Uterus (tissue), 2 donors: ENCODE data around the gene CAMK2D.

Source experiments
- POLR2A ChIP-seq, 2 donors: fragments of 450-650 bp; IDR thresholded peaks; one replicate each; pipeline ENCODE4 v1.6.1; 2016; ENCODE audit warnings: antibody characterized with exemption in 2 of 2, mild to moderate bottlenecking in 1 of 2, moderate library complexity in 1 of 2
- TF ChIP-seq, protein P1 (sequence below), 4 experiments: fragments of 200-600 bp in 2 of 4; fragments of 450-650 bp in 2 of 4; sonication (generic) in 2 of 4; IDR thresholded peaks; one replicate each; pipeline ENCODE4 v1.5.1; 2016 to 2019; ENCODE audit warnings: antibody characterized with exemption in 4 of 4, mild to moderate bottlenecking in 2 of 4, moderate library complexity in 1 of 4

- no peak for TF ChIP-seq POLR2A (IDR thresholded peaks at IDR 0.05)
- TF ChIP-seq, protein P1, sequence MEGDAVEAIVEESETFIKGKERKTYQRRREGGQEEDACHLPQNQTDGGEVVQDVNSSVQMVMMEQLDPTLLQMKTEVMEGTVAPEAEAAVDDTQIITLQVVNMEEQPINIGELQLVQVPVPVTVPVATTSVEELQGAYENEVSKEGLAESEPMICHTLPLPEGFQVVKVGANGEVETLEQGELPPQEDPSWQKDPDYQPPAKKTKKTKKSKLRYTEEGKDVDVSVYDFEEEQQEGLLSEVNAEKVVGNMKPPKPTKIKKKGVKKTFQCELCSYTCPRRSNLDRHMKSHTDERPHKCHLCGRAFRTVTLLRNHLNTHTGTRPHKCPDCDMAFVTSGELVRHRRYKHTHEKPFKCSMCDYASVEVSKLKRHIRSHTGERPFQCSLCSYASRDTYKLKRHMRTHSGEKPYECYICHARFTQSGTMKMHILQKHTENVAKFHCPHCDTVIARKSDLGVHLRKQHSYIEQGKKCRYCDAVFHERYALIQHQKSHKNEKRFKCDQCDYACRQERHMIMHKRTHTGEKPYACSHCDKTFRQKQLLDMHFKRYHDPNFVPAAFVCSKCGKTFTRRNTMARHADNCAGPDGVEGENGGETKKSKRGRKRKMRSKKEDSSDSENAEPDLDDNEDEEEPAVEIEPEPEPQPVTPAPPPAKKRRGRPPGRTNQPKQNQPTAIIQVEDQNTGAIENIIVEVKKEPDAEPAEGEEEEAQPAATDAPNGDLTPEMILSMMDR (IDR thresholded peaks at IDR 0.05) = no peak
These were observed 69.9 kb downstream of the CAMK2D start for GRCh38 chr4:113691676-113692075.
